Nephron progenitor cell (in vitro differentiated cells): ENCODE measurements around the gene NUP62.

Experiments
- DNase-seq: peaks from one replicate; pipeline ENCODE4 v3.0.0; 2021
- H3K27ac Mint-ChIP-seq: 2 replicates; pipeline ENCODE4 v1.8.0; 2021; ENCODE audit warnings: mild to moderate bottlenecking, moderate library complexity, mixed read lengths
- H3K27me3 Mint-ChIP-seq: 2 replicates; pipeline ENCODE4 v1.8.0; 2021; ENCODE audit warnings: mild to moderate bottlenecking, low read depth, mixed read lengths; ENCODE audit not compliant: poor library complexity
- H3K36me3 Mint-ChIP-seq: 2 replicates; pipeline ENCODE4 v1.8.0; 2021; ENCODE audit warnings: low read depth, mixed read lengths
- H3K4me1 Mint-ChIP-seq: 2 replicates; pipeline ENCODE4 v1.8.0; 2021; ENCODE audit warnings: mixed read lengths
- H3K4me3 Mint-ChIP-seq: 2 replicates; pipeline ENCODE4 v1.8.0; 2021; ENCODE audit warnings: mild to moderate bottlenecking, moderate library complexity, mixed read lengths
- H3K9me3 Mint-ChIP-seq: 2 replicates; pipeline ENCODE4 v1.8.0; 2021; ENCODE audit warnings: mild to moderate bottlenecking, moderate library complexity, mixed read lengths
- TF ChIP-seq, protein P1 (sequence below): fragments of 200-600 bp; sonication (generic); IDR thresholded peaks from 2 replicates; pipeline ENCODE4 v1.5.0; 2021; ENCODE audit warnings: antibody characterized with exemption

Gene NUP62, protein sequence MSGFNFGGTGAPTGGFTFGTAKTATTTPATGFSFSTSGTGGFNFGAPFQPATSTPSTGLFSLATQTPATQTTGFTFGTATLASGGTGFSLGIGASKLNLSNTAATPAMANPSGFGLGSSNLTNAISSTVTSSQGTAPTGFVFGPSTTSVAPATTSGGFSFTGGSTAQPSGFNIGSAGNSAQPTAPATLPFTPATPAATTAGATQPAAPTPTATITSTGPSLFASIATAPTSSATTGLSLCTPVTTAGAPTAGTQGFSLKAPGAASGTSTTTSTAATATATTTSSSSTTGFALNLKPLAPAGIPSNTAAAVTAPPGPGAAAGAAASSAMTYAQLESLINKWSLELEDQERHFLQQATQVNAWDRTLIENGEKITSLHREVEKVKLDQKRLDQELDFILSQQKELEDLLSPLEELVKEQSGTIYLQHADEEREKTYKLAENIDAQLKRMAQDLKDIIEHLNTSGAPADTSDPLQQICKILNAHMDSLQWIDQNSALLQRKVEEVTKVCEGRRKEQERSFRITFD

DNA sequence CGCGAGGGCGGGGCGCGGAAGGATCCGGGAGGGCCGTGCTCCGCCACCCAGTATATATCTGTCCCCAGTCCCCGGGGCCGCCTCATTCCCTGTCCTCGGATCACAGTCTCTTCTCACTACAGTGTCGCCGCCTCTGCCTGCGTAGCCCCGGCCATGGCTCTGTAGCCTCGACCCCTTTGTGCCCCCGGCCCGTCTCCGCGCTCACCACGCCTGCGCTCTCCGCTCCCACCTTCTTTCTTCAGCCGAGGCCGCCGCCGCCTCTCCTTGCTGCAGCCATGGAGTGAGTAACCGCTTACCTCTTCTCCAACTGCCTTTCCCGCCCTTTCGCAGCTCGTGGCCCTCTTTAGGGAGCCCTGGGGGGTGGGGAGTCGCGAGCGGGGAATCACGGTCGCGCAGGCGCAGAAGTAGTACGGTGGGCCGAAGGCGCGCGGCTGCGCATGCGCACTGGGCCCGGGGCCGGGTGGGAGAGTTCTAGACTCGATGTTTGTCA, at the start of gene NUP62, which contains the start of gene ATF5:
TSS of gene NUP62 (minus strand) at position 384 of the 490 bp plus-strand sequence. CDS start 19,697 bp downstream, outside the sequence.
TSS of gene ATF5 (plus strand) at position 85 of the 490 bp plus-strand sequence. CDS start 1,646 bp downstream, outside the sequence.
- TF ChIP-seq, protein P1, sequence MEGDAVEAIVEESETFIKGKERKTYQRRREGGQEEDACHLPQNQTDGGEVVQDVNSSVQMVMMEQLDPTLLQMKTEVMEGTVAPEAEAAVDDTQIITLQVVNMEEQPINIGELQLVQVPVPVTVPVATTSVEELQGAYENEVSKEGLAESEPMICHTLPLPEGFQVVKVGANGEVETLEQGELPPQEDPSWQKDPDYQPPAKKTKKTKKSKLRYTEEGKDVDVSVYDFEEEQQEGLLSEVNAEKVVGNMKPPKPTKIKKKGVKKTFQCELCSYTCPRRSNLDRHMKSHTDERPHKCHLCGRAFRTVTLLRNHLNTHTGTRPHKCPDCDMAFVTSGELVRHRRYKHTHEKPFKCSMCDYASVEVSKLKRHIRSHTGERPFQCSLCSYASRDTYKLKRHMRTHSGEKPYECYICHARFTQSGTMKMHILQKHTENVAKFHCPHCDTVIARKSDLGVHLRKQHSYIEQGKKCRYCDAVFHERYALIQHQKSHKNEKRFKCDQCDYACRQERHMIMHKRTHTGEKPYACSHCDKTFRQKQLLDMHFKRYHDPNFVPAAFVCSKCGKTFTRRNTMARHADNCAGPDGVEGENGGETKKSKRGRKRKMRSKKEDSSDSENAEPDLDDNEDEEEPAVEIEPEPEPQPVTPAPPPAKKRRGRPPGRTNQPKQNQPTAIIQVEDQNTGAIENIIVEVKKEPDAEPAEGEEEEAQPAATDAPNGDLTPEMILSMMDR = no peak
- Mint-ChIP-seq H3K27me3 (peaks cover 4% of the 10 kb centered on the region), H3K36me3 (peaks cover 59% of the 10 kb centered on the region), H3K9me3 (peaks cover 3% of the 10 kb centered on the region), H3K4me1 (peaks cover 49% of the 10 kb centered on the region), H3K27ac (peak within 1 kb of the TSS; percentile 99), H3K4me3 (peak within 1 kb of the TSS; percentile 94)
- peak; percentile 94 for DNase-seq

DNA sequence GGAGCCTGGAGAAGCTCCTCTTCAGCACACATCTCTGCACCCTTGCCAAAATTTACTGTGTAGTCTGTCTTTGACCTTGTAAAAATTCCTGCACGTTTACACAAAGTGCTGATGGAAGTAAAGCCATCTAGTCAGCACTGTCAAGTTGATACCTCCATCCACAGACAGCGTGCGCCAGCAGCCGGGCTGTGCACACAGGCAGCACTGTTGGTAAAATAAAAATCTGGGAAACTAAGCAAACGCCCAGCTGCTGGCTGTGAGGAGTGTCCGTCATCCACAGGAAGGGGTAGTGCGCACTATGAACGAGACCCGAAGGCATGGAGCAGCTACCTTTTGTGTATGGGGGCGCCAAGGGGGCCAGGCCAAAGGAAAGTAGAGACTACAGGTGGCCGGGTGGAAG, 49.0 kb upstream of the NUP62 start:
- DNase-seq = no peak
- TF ChIP-seq, protein P1 = no peak
- H3K27ac Mint-ChIP-seq = no peak overlapping the region
- peaks cover 16% of the 10 kb centered on the region for H3K4me1 Mint-ChIP-seq
- H3K27me3 Mint-ChIP-seq = peaks cover 3% of the 10 kb centered on the region
- H3K4me3 Mint-ChIP-seq = no peak overlapping the region
- H3K36me3 Mint-ChIP-seq = peaks cover 19% of the 10 kb centered on the region
- H3K9me3 Mint-ChIP-seq = no peaks in the 10 kb centered on the region

DNA sequence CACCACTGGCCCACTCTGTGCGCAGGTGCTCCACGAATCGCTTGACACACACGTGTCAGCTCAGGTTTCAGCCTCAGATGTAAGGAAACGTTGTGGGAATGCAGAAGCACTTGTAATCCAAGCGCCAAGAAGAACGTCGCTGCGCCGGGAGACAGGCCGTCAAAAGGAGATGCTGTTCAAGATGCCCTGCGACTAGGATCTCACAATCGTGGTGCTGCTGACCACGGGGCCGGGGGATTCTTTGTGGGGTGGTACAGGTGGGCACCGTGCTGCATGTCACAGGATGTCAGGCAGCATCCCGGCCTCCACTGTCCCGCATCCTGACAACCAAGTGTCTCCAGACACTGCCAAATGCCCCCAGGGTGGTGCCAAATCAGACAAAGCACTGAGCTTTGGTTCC, 48.6 kb upstream of the NUP62 start:
- Mint-ChIP-seq H3K36me3 (peaks cover 19% of the 10 kb centered on the region), H3K4me3 (no peak overlapping the region), H3K4me1 (peaks cover 16% of the 10 kb centered on the region), H3K9me3 (no peaks in the 10 kb centered on the region), H3K27ac (no peak overlapping the region), H3K27me3 (peaks cover 3% of the 10 kb centered on the region)
- no peak for DNase-seq
- TF ChIP-seq, protein P1 = no peak

DNA sequence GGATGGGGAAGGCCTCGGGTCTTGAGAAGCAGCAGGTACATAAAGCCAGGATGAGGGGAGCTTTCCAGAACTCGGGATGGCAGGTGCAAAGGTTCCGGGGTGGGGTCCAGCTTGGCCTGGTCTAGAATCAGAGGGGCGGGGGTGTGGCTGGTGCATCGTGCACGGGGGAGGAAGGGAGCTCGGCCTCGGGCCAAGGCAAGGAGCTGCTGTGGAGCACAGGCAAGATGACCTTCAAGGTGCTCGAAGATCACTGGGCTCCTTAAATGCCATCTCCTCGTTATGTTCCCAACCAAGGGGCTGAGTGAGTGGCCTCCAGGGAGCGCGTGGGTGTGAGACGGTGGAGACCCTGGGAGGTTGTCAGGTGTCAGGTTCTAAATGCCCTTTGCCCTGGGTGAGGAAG, 47.8 kb upstream of the NUP62 start:
- H3K4me1 Mint-ChIP-seq = peaks cover 16% of the 10 kb centered on the region
- no peak overlapping the region for H3K27ac Mint-ChIP-seq
- no peaks in the 10 kb centered on the region for H3K9me3 Mint-ChIP-seq
- H3K27me3 Mint-ChIP-seq = peaks cover 3% of the 10 kb centered on the region
- no peak for DNase-seq
- H3K36me3 Mint-ChIP-seq = peaks cover 19% of the 10 kb centered on the region
- TF ChIP-seq, protein P1 = no peak
- H3K4me3 Mint-ChIP-seq = no peak overlapping the region

DNA sequence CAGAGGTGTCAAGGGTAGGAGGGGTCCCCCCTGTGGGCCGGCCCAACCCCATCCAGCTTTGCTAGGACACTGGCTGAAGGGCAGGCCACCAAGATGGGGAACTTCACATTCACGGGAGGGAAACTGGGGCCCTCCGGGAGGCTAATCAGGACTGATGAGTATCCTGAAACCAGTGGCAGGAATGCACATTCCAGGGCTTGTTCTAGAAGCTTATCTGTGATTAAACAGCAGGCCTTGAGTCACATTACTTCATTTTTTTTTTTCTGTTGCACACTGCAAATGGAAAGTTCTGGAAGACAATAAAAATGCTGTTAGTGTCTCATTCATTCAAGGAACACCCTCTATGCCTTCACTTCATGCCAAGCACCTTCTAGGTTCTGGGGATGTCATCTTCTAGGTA, 47.2 kb upstream of the NUP62 start:
- Mint-ChIP-seq H3K4me3 (no peak overlapping the region), H3K4me1 (peaks cover 16% of the 10 kb centered on the region), H3K27ac (no peak overlapping the region), H3K36me3 (peaks cover 14% of the 10 kb centered on the region), H3K27me3 (peaks cover 3% of the 10 kb centered on the region), H3K9me3 (no peaks in the 10 kb centered on the region)
- TF ChIP-seq, protein P1 = no peak
- no peak for DNase-seq
